ENCODE data around the gene ASTL.

Gene ASTL

DNA sequence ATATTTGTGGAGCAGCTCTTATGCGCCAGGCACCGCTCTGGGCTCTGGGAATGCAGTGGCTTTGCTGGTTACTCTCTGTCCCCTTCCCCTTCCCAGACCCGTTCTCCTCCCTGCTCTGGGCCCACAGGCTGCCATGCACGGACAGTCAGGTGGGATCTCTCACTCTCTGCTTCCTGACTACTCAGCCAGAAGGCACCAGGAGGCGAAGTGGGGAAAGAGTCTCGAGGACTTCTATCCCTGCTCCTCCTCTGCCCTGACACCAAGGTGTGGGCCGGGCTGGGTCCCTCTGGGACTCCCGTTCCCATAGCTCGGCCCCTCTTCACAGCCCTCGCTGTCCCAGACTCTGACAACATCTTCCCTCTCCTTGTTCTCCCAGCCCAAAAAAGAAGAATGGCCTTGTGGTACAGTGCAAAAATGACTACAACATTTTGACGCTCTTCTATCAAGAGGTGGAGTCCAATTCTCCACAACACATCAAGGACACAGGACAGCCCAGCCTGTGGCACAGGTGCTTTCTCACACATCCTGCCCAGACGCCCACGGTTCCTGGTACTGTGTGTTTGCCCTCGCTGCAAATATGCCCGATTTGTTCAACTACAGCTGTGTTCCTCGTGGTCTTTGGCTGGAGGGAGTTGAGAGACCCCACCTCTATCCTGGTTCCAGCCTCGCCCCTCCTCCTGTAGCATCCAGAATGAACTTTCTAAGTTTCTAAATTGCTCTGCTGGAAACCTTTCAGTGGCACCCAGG, 21.0 kb upstream of the ASTL start:
- DNase-seq (ENCODE audit: low read depth, low spot score) = no peak

DNA sequence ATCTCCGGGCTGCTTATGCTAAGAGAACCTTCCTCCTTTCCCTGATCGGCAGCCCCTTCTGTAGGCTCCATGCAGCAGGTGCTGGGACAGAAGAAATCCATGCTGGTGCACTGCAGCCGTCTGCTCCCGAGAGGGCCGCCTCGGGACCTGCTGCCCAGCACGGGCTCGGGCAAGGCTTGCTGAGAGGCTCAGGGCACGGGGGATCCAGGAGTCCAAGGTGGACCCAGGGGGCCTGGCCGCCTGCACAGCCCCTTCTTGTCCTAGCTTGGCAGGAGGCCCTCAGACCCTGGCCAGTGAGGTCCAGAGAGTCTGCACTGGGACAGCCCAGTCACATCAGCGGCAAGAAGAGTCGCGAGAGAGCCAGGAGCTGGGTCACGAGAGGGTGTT, 20.2 kb upstream of the ASTL start:
- DNase-seq (ENCODE audit: low read depth, low spot score) = no peak

DNA sequence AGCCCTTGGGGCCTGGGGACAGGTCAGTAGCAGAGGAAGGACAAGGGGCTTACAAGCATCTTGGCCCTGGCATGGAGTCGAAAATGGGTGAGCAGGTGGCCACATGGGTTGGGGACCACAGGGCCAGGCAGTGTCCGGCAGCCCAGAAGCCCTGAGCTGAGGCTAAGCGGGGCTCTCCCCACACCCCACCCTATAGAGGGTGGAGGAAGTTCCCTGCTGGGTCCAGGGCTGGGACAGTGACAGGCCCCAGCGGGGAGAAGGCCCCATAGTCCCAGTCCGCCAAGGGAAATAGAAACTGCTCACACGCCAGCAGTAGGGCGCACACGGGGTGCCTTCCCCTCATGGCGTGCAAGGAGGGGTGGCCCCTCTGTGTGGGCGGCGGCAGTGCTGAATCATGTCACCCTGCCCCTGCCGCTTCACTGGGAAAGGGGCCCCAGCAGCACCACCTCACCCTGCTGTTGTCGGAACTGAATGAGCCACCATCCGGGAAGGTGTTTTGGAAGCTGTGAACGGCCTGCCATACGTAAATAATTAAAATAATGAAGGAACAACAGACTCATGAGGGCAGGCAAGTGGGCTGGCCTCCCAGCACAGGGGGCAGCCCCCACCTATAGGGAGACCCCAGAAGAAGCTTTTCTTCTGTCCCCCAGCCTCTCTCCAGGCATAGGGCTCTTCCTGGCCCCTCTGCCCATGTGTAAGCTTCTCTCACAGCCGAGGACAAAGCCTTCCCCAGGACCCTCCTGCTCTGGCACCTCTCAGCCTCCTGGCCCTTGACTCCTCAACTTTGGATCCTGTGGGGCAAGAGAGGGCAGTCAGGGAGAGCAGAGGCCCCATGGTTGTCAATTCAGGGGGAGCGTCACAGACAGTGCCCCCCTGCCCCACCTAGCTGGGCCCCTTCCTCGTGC, 19.6 kb upstream of the ASTL start:
- no peak for DNase-seq (ENCODE audit: low read depth, low spot score)

DNA sequence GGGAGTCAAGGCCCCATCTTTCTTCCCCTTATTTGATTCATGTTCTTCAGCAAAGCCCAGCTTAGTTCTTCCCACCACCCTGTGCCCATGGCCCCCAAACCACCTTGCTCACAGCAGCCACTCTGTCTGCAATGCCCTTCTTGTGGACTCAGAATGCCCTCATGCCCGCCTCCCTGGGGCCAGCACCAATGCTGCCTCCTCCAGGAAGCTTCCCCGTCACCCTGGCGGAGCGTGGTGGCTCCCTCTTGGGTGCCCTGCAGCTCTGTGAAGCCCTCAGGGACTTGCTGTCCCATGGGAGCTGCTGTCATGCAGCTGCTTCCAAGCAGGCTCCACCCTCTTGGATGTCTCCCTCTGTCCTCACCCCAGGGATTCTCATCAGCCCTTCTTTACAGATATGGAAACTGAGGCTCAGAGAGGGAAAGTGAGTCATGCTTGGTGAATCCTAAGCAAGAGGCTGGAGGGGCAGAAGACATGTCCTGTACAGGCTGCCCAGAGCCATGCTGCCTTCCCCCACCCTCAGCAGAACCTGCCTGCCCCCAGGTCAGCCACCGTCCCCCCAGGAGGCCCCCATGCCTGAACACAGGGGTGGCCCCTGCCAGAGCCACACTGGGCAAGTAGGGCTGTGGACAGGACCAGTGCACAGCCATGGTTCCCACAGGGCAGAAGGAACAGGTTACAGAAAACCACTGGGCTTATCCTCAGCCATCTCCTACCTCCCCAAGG, 18.8 kb upstream of the ASTL start:
- no peak for DNase-seq (ENCODE audit: low read depth, low spot score)

DNA sequence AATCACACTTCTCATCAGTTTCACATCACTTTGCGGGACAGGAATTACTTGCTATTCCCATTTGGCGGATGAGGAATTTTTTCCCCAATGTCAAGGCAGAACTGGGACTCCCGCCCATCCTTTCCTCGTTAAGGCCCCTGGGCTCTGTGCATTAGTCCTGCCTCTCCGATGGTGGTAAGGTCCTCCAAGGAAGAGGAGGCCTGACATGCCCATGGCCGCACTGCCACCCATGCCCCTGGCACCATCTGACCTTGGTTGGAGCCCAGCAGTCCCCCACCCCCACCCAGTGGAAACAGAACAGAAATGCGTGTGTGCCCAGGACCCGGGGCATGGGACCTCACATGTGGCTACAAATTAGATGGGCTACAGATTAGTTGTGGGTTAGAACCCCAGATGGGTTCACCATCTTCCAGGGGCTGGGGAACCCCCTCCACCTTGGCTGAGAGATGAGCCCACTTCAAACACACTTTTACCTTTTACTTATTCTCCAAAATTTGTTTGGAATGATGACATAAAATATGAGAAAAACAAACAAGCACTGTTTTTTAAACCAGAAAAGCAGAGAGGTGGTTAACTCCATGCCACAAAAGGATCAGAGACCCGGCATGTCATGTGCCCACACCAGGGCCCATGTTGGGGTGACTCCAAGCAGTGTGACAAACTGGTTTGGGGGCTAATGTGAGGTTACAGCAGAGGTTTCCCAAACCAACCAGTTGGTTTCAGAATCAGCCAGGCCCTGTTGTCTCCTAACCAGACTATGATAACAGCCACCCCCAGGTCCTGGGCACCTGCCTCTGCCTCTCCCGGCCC, 17.9 kb upstream of the ASTL start:
- no peak for DNase-seq (ENCODE audit: low read depth, low spot score)

DNA sequence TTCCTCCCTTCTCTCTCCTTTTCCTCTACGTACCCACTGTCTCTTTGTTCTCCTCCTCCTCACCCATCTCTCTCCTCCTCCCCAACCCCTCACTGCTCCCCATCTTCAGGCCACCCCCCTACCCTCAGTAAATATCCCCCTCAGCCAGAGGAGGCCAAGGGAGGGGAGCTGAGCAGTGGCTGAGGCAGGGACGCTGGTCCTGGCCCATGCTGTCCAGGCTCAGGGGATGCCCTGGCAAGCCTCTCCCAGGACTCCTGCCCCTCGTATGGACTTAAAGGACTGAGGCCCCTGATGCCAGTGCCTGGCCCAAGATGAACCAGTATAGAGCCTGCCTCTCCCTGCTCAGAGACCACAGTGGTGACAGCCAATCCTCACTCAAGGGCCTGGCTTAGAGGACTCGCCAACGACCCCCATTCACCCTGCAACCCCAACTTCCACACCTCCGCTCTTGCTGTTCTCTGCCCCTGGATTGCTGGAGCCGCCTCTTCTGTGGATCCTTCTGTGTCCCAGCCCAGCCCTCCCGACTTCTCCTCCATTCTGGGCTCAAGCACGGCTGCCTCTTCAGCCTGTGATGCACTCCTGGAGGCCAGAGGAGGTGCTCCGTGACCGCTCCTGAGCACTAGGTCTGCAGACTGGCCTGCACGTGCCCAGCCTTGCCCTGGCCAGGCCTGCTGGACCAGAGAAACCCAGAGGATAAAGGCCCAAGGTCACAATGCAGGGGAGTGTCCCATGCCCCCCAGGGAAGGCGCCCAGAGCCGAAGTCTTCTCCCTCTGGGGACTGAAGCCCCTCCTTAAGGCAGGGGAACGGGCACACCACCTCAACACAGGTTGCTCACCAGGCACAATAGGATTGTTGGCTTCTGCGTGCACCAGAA, 16.4 kb upstream of the ASTL start:
- no peak for DNase-seq (ENCODE audit: low read depth, low spot score)

DNA sequence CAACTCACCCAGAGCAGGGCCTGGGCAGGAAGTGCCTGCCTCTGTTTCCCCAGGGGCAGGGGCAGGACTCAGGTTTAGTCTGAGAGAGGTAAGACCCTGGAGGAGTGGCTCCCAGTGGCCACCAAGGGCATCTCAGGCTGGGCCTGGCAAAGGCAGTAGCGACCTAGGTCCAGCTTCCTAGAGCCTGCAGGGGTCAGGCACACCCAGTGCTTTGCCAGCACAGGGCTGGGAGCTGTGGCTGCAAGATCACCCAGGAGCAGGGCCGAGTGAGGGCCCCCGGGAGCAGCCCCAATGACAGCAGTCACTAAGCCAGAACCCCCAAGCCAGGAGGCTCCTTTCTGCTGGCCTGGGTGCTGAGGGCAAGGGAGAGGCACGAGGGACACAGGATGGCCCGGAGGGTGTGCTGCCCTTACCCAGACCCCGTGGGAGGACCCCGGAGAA, 15.7 kb upstream of the ASTL start:
- DNase-seq (ENCODE audit: low read depth, low spot score) = no peak

DNA sequence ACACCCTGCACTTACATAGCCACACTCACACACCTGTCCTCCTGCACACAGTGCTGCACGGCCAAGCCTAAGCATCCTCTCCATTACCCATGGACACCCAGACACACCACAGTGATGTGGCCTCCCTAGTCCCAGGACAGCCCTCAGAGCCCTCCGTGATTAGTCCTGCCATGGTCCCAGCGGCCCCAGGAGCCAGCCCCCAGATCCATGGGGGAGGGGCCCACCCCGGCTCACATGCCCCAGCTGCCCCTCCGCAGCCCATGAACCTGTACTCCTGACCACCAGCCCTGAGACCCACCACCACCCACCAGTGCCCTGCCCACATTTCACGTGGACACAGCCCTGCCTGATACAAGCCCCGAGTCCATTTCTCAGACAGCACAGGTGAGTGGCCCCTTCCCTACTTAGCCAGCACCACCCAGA, 15.0 kb upstream of the ASTL start:
- no peak for DNase-seq (ENCODE audit: low read depth, low spot score)

DNA sequence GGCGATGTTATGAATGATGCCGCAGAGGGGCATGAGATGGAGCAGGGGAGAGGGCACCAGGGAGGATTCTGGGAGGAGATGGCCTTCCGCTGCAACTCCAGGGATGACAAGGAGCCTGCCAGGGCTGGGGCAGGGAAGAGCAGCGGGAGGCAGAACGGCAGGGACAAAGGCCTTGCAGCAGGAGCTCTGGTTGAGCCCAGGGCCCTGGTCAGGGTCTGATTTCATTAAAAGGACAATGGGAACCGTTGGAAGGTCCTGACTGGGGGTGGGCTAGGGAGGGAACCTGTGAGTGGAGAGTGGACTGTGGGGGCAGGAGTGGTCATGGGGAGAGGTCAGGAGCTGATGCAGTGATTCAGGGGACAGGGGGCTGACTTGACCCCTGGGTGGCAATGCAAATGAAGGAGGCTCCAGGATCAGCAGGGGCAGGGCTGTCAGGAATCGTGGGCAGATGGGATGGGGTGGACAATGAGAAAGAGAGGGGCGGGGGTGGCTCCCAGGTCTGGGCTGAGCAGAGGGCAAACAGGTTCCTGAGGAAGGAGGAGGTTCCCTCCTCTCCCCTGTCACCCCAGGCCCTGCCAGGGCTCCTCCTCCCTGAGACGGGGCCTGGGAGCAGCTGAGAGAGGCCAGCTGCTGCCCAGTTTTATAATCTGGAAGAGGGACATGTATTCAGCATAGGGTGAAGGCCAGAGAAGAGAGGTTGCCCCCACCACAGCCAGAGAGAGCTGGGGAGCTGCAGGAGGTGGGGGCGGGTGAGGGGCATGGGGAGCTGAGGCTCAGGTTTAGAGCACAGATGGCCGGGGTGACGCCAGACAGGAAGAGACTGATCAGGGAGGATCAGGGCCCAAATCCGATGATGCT, 14.2 kb upstream of the ASTL start:
- DNase-seq (ENCODE audit: low read depth, low spot score) = no peak

DNA sequence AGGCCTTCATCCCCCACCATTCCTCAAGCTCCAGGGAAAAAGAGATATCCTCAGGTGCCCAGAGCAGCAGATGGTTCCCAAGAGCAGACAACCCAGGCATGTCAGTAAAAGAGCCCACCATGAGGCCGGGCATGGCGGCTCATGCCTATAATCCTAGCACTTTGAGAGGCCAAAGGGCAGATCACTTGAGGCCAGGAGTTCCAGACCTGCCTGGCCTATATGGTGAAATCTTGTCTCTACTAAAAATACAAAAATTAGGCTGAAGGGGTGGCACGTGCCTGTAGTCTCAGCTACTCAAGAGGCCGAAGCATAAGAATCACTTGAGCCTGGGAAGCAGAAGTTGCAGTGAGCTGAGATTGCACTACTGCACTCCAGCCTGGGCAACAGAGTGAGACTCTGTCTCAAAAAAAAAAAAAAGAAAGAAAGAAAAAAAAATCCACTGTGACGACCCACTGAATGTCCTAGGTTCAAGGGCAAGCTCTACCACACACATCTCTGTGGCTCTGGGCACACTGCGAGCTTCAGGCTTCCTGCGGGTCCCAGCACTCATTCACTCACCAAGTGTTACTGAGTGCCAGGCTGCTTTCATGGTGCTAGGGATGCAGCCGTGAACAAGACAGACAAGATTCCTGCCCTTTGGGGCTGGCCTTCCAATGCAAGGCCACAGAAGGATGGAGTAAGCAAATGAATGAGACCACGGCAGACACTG, 13.4 kb upstream of the ASTL start:
- no peak for DNase-seq (ENCODE audit: low read depth, low spot score)

DNA sequence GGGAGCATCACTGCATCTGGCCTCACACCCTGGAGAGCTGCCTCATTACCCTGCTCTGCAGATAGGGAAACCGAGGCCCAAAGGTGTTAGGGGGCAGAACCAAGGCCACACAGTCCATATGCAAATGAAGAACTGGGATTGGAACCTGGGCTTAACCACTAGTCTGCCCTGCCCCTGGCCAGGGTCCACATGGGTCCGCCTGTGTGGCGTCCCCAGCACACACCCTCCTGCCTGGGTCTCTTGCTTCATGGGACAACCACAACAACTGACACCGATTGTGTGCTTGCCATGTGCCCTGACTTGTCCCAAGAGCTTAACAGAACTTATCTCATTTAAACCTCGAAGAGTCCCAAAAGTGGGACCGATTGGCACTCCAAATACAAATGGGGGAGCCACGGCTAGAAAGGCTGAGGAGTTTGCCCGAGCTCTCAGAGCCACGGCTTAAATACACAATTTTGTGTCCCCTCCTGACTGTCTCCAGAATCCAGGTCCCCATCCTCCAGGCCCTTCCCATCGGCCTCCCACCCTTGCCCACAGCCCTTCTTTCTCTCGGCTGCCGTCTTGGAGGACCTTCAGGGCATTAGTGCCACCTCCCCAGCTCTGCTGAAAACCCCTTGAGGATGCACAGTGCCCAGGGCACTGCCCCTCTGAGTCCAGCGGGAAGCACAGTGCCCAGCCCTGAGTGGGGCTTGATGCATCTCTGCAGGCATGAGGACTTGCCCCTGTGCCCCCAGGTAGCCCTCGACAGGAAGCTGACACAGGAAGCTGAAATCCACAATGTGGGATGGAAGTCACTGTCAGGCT, 12.7 kb upstream of the ASTL start:
- no peak for DNase-seq (ENCODE audit: low read depth, low spot score)

DNA sequence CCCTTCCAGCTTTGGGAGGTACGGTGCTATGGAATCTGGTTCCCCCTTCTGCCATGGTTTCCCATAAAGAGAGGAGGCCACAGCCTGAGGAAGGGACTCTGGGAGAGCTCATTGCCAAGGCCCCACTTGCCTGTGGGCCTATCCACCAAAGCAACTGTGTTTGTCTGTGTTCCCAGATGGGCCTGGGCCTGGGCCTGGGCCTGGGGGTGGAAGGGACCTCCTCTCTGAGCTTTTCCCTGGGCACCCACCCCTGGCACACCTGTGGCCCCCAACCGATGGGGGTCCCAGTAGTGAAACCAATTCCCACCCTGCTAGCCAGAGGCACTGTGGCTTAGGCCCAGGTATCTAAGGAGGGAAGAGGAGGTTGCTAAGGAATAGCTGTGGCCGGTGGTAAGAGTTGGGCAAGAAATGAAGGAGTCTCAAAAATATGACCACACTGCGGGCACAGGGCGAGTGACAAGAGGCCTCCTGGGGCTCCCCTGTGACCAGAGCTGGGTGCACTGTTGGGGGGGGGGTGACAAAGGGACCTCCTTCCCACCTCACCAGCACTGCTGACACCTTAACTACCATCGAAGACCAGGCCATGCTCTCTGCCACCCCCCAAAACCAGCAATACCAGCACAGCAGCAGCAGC, 11.8 kb upstream of the ASTL start:
- DNase-seq (ENCODE audit: low read depth, low spot score) = no peak

DNA sequence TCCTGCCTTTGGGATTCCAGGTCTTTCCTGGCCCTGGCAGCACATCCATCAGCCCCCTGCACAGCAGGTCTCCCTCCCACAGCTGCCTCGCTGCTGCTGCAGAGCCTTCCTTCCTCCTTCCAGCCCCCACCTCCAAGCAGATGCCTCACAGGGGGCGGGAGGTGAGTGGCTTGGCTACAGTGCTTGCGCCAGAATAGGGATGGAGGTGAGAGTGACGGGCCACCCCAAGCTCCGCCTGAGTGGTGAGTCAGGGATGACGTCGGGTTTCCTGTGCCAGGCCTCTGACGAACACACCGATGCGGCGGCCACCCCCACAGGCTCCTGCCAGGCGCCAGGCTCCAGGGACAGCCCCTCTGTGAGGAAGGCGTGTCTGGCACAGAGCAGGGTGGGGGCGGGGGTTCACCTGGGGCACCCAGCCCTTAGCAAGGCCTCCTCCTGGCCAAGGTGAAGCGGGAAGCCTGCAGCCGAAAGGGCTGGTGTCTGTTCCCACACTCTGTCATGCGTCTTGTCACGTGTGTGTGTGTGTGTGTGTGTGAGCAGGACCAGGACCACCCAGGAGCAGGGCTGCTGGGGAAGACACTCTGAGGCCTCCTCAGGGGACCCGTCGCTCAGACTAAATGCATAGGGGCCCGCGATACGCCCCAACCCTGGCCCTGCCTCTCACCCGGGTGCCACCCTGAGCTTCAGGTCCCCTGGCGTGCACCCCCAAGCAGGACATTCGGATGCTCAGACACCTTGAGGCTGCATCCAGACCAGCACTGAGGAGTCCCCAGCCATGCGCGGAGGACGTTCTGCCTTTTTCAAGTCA, 10.3 kb upstream of the ASTL start:
- peak; percentile 96 for DNase-seq (ENCODE audit: low read depth, low spot score)

DNA sequence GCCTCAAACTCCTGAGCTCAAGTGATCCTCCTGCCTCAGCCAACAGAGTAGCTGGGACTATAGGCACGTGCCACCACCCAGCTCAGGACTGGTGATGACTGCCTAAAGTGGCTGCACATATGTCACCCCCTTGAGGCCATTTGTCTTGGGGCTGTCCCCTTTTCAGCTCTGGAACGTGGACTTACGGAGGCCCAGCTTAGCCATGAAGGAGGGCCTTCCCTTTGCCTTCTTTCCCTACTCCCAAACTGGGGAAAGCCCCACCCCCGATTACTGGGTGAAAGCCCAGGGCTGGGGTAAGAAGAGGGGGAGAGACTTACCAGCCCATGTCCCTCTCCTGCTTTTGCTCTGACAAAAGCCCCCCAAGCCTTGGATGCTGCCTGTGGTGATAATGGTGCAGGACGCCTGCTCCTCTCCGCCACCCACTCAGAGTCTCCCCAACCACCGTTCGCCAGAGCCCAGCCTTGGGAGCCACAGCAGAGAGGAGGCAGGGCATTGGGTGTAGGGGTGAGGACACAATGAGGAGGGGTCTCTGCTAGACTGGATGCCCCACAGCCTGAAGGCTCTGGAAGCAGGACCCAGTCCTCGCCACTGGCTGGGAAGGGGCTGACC, 9.4 kb upstream of the ASTL start:
- DNase-seq (ENCODE audit: low read depth, low spot score) = peak; percentile 24

DNA sequence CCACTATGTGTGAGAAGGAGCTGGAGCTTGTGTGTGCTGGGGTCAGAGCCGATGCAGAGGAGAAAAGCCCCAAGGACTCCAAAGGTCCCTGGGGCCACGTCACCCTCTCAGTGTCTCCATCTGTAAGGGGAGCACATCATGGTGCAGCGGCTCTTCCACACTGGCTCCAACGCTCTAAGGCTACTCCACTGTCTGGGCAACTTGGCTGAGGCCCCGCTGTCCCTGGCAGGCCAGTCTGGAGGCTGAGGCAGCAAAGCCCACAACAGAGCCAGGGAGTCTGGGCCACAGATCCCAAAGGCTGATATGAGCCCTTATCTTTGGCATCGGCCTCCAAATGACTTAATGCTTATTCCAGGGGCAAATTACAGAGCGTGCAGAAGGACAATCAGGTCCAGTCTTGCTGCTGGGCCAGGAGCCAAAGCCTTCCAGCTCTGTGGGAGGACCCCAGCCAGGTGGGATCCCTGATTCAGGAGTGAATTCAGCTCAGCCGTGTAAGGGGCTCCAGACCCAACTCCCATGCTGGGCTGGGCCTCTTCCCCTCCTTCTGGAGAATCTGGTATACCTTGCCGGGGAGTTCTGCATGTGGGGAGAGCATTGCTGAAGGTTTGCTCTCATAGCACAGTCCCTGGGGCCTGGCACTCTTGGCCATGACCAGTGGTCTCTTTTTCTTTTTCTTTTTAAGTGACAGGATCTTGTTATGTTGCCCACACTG, 8.7 kb upstream of the ASTL start:
- peak; percentile 83 for DNase-seq (ENCODE audit: low read depth, low spot score)

Data from astrocyte of the hippocampus (primary cell).